ENCODE results near the gene GBP1.
"Not testable (repeated sequence)": the region's sequence is repeated elsewhere in the genome, so short reads cannot be mapped to it uniquely, and the experiment has no call there.

GBP1 gene

GRCh38 chr1:89051955-89052312 is 13.1 kb downstream of the GBP1 start:
- no peak for DNase-seq (ENCODE audit: low spot score)
- no peak for FAIRE-seq

GRCh38 chr1:89051300-89051954 is 13.6 kb downstream of the GBP1 start:
- no peak for DNase-seq (ENCODE audit: low spot score)
- FAIRE-seq, result no peak

- FAIRE-seq (no peak), DNase-seq (ENCODE audit: low spot score) (no peak)
Observed at GRCh38 chr1:89050649-89051033, 14.4 kb downstream of the GBP1 start.

- not testable (repeated sequence) for DNase-seq (ENCODE audit: low spot score)
Observed at GRCh38 chr1:89049901-89050648, 14.9 kb downstream of the GBP1 start.

GRCh38 chr1:89049187-89049586 is 15.8 kb downstream of the GBP1 start:
- peak; percentile 80 for FAIRE-seq
- DNase-seq (ENCODE audit: low spot score), result not testable (repeated sequence)

More at GRCh38 chr1:89049901-89050648, 14.9 kb downstream of the GBP1 start:
- not testable (repeated sequence) for FAIRE-seq

GRCh38 chr1:89047734-89048133 is 17.3 kb downstream of the GBP1 start:
- DNase-seq (ENCODE audit: low spot score) (no peak), FAIRE-seq (no peak)

- not testable (repeated sequence) for DNase-seq (ENCODE audit: low spot score)
- peak; percentile 91 for FAIRE-seq
Observed at GRCh38 chr1:89046318-89047183, 18.5 kb downstream of the GBP1 start.

GRCh38 chr1:89044970-89045721 is 19.9 kb downstream of the GBP1 start:
- DNase-seq (ENCODE audit: low spot score) (no peak), FAIRE-seq (no peak)

GRCh38 chr1:89043940-89044339 is 21.1 kb downstream of the GBP1 start:
- DNase-seq (ENCODE audit: low spot score) (no peak), FAIRE-seq (no peak)

GRCh38 chr1:89042491-89042890 is 22.5 kb downstream of the GBP1 start:
- FAIRE-seq, result no peak
- DNase-seq (ENCODE audit: low spot score), result no peak

GRCh38 chr1:89041721-89042120 is 23.3 kb downstream of the GBP1 start:
- FAIRE-seq (no peak), DNase-seq (ENCODE audit: low spot score) (no peak)

GRCh38 chr1:89041119-89041641 is 23.8 kb downstream of the GBP1 start:
- DNase-seq (ENCODE audit: low spot score) (no peak), FAIRE-seq (no peak)

GRCh38 chr1:89040315-89040626 is 24.7 kb downstream of the GBP1 start:
- no peak for FAIRE-seq
- no peak for DNase-seq (ENCODE audit: low spot score)

GRCh38 chr1:89037186-89037585 is 27.8 kb downstream of the GBP1 start:
- DNase-seq (ENCODE audit: low spot score), result no peak
- FAIRE-seq, result no peak

GRCh38 chr1:89035080-89035479 is 29.9 kb downstream of the GBP1 start:
- DNase-seq (ENCODE audit: low spot score) (no peak), FAIRE-seq (no peak)

GRCh38 chr1:89034004-89034403 is 31.0 kb downstream of the GBP1 start:
- not testable (repeated sequence) for FAIRE-seq; DNase-seq (ENCODE audit: low spot score)

- not testable (repeated sequence) for DNase-seq (ENCODE audit: low spot score); FAIRE-seq
Observed at GRCh38 chr1:89029051-89029450, 36.0 kb downstream of the GBP1 start.

- FAIRE-seq (no peak), DNase-seq (ENCODE audit: low spot score) (no peak)
Observed at GRCh38 chr1:89025928-89026327, 39.1 kb downstream of the GBP1 start.

- FAIRE-seq, result no peak
- no peak for DNase-seq (ENCODE audit: low spot score)
Observed at GRCh38 chr1:89023026-89023425, 42.0 kb downstream of the GBP1 start.

GRCh38 chr1:89022167-89022959 is 42.6 kb downstream of the GBP1 start, which contains the start of gene GBP3:
GBP3 (minus strand) TSS chr1:89022866; CDS start chr1:89020721, 2,145 bp downstream.
- DNase-seq (ENCODE audit: low spot score), result peak; percentile 25

More at GRCh38 chr1:89022167-89022959, 42.6 kb downstream of the GBP1 start, which contains the start of gene GBP3:
- no peak for FAIRE-seq

Data from urothelium cell line (cell line).